GM21737 (cell line): ENCODE data around the gene EPB41L1.

Experiments
- ATAC-seq: cut with Tn5 transposase; IDR thresholded peaks from one replicate; pipeline ENCODE4 v1.9.1; 2021; ENCODE audit warnings: mild to moderate bottlenecking, moderate library complexity; ENCODE audit not compliant: unreplicated experiment

The EPB41L1 gene

GRCh38 chr20:36154700-36155628, at the start of gene EPB41L1:
EPB41L1 (plus strand) TSS chr20:36154740; CDS start chr20:36173778, 19,038 bp downstream.
- no peak for ATAC-seq

DNA sequence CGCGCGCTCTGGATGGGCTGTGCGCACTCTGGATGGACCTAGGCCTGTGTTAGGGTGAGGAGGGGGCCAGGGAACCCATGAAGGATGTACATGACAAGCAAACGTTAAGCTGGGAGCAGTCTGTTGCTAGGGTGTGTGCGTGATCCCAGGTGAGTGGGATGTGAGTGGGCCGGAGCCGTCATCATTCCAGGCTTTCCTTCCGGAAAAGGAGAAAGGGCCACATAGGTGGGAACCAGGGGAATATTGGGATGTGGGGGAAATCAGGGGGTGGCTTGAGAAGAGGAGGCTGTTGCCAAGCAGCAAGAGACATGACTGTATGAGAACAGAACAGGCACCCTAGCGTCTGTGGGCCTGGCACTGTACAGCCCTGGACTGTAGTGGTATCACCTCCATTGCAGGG, 49.7 kb upstream of the EPB41L1 start:
- ATAC-seq = no peak

DNA sequence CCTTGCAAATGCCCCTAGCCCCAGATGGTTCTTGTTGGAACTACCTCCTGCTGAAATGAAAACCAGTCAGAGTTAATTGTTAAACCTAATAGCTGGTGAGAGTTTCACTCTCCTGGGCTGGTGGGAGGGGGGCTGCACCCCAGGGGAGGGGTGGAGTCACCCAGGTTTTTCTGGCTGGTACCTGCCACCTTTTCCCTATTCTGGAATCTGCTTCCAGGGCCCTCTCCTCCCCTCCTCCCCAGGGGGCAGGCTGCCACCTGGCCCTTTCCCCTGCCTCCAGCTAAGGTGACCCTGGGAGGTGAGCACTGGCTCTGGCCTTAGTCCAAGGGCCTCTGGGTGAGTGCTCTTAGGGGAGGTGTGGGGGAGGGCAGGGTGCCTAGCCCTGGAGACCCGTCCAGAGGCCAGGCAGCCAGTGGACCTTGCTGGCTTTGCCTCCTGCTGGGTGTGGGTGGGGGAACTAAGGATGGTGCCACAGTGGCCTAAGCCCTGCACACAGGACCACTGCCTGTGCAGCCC, 48.8 kb upstream of the EPB41L1 start:
- no peak for ATAC-seq

GRCh38 chr20:36106606-36107005, 47.9 kb upstream of the EPB41L1 start:
- no peak for ATAC-seq

- ATAC-seq = no peak
Measured at GRCh38 chr20:36107881-36108280, 46.7 kb upstream of the EPB41L1 start.

- ATAC-seq = no peak
Measured at GRCh38 chr20:36109251-36109947, 45.1 kb upstream of the EPB41L1 start.

- ATAC-seq = no peak
Measured at GRCh38 chr20:36110994-36111393, 43.5 kb upstream of the EPB41L1 start.

GRCh38 chr20:36112112-36112511, 42.4 kb upstream of the EPB41L1 start:
- no peak for ATAC-seq

- ATAC-seq = no peak
Measured at GRCh38 chr20:36113036-36113435, 41.5 kb upstream of the EPB41L1 start.

DNA sequence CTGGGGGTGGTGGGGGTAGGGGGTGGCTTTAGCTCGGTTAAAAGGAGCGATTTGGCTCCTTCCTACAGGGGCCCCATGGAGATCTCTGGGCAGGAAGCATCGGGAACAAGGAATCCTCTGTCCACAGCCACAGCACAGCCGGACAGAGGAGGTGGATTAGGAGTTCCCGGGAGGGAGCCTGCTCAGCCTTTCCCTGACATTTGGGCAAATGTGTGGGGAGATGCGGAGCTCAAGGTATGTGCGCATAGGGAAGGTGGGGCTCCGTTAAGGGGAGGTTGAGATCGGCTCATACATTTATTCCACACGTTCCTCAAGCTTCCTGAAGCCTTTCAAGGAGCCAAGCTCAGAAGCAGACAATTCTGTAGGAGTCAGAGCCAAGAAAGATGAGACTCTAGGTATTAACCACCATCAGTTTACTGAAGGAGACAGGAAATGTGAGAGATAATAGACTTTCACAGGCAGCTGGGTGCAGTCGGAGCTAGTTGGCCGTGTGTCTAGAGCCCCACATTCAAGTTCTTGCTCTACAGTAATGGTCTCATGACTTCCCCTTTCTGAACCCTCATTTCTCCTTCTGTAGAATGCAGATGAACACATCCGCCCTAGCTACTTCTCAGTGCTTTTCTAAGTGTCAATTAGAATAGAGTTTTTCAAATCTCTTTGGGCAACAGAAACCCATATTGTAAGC, 40.8 kb upstream of the EPB41L1 start:
- ATAC-seq = no peak

DNA sequence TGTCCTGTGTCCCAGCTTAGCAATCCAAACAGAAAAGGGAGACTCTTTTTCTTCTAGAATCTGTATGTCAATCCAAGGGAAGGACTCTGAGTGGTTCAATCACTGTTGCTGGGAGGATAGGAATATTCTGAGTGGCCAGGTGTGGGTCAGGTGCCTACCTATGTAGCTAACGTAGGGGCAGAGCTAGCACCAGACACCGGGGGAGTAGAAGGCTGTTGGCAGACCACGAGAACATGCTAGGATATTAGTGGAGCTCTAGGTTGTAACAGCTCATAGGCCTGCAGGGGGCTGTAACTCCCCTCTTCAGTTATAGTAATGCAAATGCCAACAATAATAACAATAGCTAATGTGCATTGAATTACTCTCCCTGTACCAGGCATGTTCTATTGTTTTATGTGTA, 39.8 kb upstream of the EPB41L1 start:
- no peak for ATAC-seq

DNA sequence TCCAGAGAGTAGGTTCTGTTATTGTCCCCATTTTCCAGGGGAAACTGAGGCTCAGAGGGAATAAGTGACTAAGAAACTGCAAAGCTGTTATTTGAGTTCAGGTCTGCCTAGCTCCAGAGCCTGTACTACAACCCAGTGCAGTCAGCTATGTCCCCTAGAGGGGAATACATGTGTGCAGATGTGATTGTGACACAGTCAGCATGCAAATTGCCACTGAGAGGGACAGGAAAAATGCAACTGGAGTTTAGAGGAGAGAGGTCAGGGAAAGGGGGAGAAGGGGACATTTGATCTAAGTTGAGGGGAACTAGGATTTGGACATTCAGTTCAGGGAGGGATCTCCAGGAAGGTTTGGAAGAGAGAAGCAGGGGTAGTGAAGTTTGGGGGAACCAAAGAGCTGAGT, 38.6 kb upstream of the EPB41L1 start:
- no peak for ATAC-seq

DNA sequence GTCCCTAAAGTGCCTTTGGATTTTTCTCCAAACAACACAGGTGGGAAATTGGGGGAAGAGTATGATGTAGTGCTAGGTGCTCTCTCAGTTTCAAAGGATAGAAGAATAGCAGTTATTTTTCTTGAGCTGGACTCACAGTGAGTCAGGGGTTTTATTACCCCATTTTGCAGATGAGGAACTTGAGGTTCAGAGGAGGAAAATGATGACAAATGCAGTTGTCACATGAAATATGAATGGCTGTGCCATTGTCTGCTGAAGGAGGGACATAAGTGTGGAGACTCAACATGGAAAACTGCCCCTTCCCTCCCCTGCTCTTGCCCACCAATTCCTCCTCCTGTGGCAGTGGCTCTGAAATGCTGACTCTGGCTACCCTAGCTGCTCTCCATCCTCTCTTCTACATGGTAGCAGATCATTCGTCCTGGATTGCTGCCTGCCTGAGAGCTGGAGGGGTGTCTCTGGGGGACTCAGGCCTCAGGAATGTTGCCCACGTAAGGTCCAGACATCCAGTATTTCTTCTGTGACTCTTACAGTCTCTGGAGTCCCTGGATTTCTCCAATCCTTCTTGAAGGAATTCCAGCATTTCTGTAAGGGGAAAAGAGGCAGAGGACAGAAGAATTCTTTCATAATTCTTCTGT, 37.6 kb upstream of the EPB41L1 start:
- ATAC-seq = no peak

- no peak for ATAC-seq
Measured at GRCh38 chr20:36117638-36118037, 36.9 kb upstream of the EPB41L1 start.

GRCh38 chr20:36118371-36118770, 36.2 kb upstream of the EPB41L1 start:
- ATAC-seq = no peak

DNA sequence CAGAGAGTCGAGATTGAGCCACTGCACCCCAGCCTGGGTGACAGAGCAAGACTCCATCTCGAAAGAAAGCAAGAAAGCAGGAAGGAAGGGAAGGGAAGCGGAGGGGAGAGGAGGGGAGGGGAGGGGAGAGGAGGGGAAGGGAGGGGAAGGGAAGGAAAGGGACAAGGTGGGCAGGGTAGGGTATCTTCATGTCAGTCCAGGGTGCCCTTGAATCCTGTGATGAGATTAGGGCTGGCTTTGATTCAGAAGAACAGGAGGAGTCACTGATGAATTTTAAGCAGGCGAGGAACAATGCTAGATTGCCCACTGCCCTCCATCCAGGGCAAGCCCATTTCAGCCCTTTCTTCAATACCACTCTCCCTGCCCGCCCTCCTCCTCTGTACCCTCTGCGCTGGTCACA, 35.0 kb upstream of the EPB41L1 start:
- ATAC-seq = no peak

DNA sequence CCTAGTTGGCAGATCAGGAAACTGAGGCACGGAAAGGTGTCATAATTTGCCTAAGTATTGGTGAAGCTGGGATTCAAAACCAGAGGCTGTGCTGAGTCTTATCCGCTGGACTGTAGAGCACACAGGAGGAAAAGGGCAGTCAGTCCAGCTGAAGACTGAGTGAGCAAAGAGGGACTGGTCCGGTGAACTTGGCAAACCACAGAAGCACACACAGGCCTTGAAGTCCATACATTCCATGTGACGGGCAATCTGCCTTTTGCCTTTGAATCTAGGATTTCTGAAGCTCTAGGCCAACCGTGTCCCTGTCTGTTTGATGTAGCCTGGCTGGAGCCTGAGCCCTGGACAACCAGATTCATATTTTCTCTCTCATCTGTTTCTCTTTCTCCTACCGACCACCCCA, 34.3 kb upstream of the EPB41L1 start:
- ATAC-seq = no peak

- ATAC-seq = no peak
Measured at GRCh38 chr20:36120991-36121390, 33.5 kb upstream of the EPB41L1 start.

DNA sequence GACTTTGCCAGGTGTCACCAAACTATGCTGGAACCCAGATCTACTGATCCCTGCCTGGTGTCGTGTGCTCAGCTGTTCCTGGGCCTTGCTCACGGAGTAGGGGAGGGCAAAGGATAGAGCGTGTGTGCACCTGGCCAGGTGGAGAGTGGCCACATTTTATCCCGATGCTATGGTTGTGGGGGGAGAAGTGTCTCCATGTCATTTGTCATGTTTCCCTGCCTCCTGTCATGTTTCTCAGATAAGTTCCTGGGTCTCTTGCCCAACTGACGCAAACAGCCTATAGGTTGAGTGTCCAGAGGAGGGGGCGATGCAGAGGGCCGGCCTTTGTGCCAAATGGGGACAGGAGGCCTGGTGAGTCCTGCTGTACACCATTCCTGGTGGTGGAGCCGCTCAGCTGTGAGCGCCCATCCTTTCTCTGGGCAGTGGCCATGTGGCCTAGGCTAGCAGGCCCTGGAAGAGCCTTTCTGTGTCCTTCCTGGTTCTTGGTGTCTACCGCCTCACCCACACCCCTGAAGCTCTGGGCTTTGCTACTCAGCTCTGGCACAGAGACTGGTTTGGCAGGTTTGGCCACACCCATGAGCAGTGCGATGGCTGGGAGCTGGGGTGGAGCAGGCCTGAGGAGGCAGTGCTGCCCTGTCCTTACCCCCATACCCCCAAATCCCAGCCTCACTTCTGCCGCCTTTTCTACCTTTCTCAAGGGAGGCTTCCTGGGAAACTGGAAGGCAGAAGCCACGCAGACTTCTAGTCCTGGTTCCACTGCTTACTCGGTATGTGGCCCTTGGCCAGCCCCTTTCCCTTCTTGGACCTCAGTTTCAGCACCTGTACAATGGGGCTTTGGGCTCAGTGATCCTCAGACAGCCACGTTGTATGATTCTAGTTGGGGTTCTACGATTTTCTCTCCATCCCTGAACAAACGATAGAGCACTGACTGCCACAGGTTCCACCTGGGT, 32.3 kb upstream of the EPB41L1 start:
- ATAC-seq = no peak

DNA sequence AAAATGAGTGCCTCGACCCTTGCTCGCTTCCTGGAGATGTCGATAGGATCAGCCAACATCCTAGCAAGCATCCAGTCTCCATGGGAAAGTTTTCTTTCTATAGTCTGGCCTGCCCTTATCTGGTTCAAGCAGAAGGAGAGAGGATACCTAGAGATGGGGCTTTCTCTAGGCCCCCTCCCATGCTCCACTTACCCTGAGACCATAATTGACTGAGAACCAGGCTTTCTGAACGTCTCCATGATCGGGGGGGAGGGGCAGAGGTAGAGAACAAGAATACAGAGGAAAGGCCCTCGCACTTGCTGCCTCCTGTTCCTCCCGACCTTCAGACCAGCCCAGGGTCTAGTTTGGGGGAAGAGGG, 31.6 kb upstream of the EPB41L1 start:
- ATAC-seq = no peak
